Adrenal gland (tissue), 5 donors: Measurements from ENCODE around the gene USP34.

ENCODE experiments used
- POLR2A ChIP-seq, 2 donors: fragments of 450-650 bp; IDR thresholded peaks; one replicate each; pipeline ENCODE4 v1.6.1; 2017; ENCODE audit warnings: antibody characterized with exemption in 2 of 2, mild to moderate bottlenecking in 2 of 2, moderate library complexity in 1 of 2
- TF ChIP-seq, protein P1 (sequence below), 6 experiments: fragments of 450-650 bp in 4 of 6; fragments of 200-600 bp in 2 of 6; sonication (generic) in 1 of 6; IDR thresholded peaks; 1 replicate in 5 of 6; 2 replicates in 1 of 6; pipeline versions ENCODE4 v1.5.1 to v1.8.0; 2016 to 2021; ENCODE audit warnings: antibody characterized with exemption in 6 of 6, mild to moderate bottlenecking in 2 of 6, moderate library complexity in 1 of 6
- donor health status: DM: no; HTN: no; CAD: no.

DNA sequence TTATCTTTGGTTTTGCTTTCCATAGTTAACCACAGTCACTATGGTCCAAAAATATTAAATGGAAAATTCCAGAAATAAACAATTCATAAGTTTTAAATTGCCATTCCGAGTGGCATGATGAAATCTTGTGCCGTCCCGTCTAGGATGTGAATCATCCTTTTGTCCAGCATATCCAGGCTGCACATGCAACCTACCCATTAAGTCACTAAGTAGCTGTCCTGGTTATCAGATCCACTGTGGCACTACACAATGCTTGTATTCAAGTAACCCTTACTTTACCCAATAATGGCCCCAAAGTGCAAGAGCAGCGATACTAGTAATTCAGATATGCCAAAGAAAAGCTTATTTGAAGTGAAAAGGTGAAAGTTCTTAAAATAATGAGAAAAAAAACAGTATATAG, 10.7 kb downstream of the USP34 start:
- no peak for TF ChIP-seq POLR2A (IDR thresholded peaks at IDR 0.05)
- TF ChIP-seq, protein P1, sequence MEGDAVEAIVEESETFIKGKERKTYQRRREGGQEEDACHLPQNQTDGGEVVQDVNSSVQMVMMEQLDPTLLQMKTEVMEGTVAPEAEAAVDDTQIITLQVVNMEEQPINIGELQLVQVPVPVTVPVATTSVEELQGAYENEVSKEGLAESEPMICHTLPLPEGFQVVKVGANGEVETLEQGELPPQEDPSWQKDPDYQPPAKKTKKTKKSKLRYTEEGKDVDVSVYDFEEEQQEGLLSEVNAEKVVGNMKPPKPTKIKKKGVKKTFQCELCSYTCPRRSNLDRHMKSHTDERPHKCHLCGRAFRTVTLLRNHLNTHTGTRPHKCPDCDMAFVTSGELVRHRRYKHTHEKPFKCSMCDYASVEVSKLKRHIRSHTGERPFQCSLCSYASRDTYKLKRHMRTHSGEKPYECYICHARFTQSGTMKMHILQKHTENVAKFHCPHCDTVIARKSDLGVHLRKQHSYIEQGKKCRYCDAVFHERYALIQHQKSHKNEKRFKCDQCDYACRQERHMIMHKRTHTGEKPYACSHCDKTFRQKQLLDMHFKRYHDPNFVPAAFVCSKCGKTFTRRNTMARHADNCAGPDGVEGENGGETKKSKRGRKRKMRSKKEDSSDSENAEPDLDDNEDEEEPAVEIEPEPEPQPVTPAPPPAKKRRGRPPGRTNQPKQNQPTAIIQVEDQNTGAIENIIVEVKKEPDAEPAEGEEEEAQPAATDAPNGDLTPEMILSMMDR (IDR thresholded peaks at IDR 0.05) = no peak
